ENCODE measurements around the gene CRCP.
"Not testable (repeated sequence)": the region's sequence is repeated elsewhere in the genome, so short reads cannot be mapped to it uniquely, and the experiment has no call there.

The CRCP gene

GRCh38 chr7:66157060-66157459 is 42.4 kb downstream of the CRCP start:
- DNase-seq, result no peak

- no peak for DNase-seq
These were observed 48.0 kb downstream of the CRCP start for GRCh38 chr7:66162622-66163021.

- no peak for DNase-seq
These were observed 48.6 kb downstream of the CRCP start for GRCh38 chr7:66163186-66163610.

- no peak for DNase-seq
These were observed 49.7 kb downstream of the CRCP start for GRCh38 chr7:66164356-66164755.

GRCh38 chr7:66167773-66168387 is 53.2 kb downstream of the CRCP start:
- no peak for DNase-seq

GRCh38 chr7:66169616-66170015 is 55.0 kb downstream of the CRCP start:
- no peak for DNase-seq

- no peak for DNase-seq
These were observed 55.9 kb downstream of the CRCP start for GRCh38 chr7:66170309-66171231.

GRCh38 chr7:66172536-66173401 is 58.1 kb downstream of the CRCP start:
- not testable (repeated sequence) for DNase-seq

GRCh38 chr7:66173856-66174255 is 59.2 kb downstream of the CRCP start:
- no peak for DNase-seq

GRCh38 chr7:66175006-66175405 is 60.4 kb downstream of the CRCP start:
- DNase-seq, result not testable (repeated sequence)

GRCh38 chr7:66176914-66177313 is 62.3 kb downstream of the CRCP start:
- no peak for DNase-seq

- DNase-seq, result no peak
These were observed 63.6 kb downstream of the CRCP start for GRCh38 chr7:66178258-66178657.

GRCh38 chr7:66181329-66181728 is 66.7 kb downstream of the CRCP start:
- DNase-seq, result no peak

- DNase-seq, result no peak
These were observed 67.2 kb downstream of the CRCP start for GRCh38 chr7:66181845-66182244.

GRCh38 chr7:66182920-66183319 is 68.3 kb downstream of the CRCP start:
- DNase-seq, result no peak

- no peak for DNase-seq
These were observed 69.1 kb downstream of the CRCP start for GRCh38 chr7:66183700-66184099.

- DNase-seq, result no peak
These were observed 71.1 kb downstream of the CRCP start for GRCh38 chr7:66185680-66186187.

- no peak for DNase-seq
These were observed 72.3 kb downstream of the CRCP start for GRCh38 chr7:66186991-66187390.

GRCh38 chr7:66187905-66188304 is 73.3 kb downstream of the CRCP start:
- no peak for DNase-seq

- DNase-seq, result no peak
These were observed 74.0 kb downstream of the CRCP start for GRCh38 chr7:66188645-66189044.

- DNase-seq, result no peak
These were observed 75.3 kb downstream of the CRCP start for GRCh38 chr7:66189695-66190503.

GRCh38 chr7:66190504-66190857 is 75.8 kb downstream of the CRCP start:
- DNase-seq, result no peak
